Measurements from ENCODE around the gene BACH1. TPM values are rescaled to one million over a fixed set of nuclear protein-coding genes. Genes with fewer than 3 reads are reported as not detected.

BACH1 gene
- total and polyA plus RNA-seq, 2 of the 8 experiments (the other 6 are each of a cell fraction or from before 2014, with no cell fraction given) = 6.9 to 50.7 TPM

GRCh38 chr21:29258626-29259338, 39.9 kb upstream of the BACH1 start:
- H2BK5ac ChIP-seq (ENCODE audit: low read depth, low read length) = no peak overlapping the region
- no peaks in the 10 kb centered on the region for H3K79me2 ChIP-seq (ENCODE audit: control insufficient read depth in 1 of 2, insufficient read depth in 2 of 2, low read length in 2 of 2)
- H2BK20ac ChIP-seq (ENCODE audit: low read length) = no peak overlapping the region
- H3K23ac ChIP-seq (ENCODE audit: insufficient read length) = no peak overlapping the region
- no peak overlapping the region for H3K4me3 ChIP-seq (ENCODE audit: extremely low read depth in 1 of 4, insufficient read depth in 2 of 4, low read depth in 3 of 4, low read length in 4 of 4)
- no peak overlapping the region for H3K18ac ChIP-seq (ENCODE audit: extremely low read depth, low read length)
- H3K4ac ChIP-seq (replicated peaks; ENCODE audit: insufficient read length, low read depth, low read length) = no peak overlapping the region
- H4K8ac ChIP-seq (ENCODE audit: extremely low read depth, insufficient read depth, low read length) = no peak overlapping the region
- H3K56ac ChIP-seq (replicated peaks; ENCODE audit: insufficient read length, low read depth, low read length) = no peak overlapping the region
- no peaks in the 10 kb centered on the region for H3K4me1 ChIP-seq (replicated peaks in 1 of 4; ENCODE audit: control insufficient read depth in 3 of 4, insufficient read depth in 4 of 4, low read length in 3 of 4)
- H3K27ac ChIP-seq (ENCODE audit: low read depth, low read length) = no peak overlapping the region
- H3K36me3 ChIP-seq (ENCODE audit: control insufficient read depth in 2 of 4, insufficient read depth in 4 of 4, low read length in 3 of 4) = no peaks in the 10 kb centered on the region
- H4K5ac ChIP-seq (ENCODE audit: insufficient read length, low read depth, low read length) = no peak overlapping the region
- H3K79me1 ChIP-seq (ENCODE audit: low read depth, low read length) = no peaks in the 10 kb centered on the region
- H2BK120ac ChIP-seq (replicated peaks; ENCODE audit: low read depth, low read length) = no peak overlapping the region
- H2AK5ac ChIP-seq (ENCODE audit: low read depth, low read length) = no peak overlapping the region
- no peaks in the 10 kb centered on the region for H4K20me1 ChIP-seq (replicated peaks in 1 of 2; ENCODE audit: control insufficient read depth in 1 of 2, insufficient read depth in 2 of 2, low read length in 2 of 2)
- DNase-seq (ENCODE audit: low read depth in 1 of 2, low spot score in 2 of 2) = no peak
- CTCF ChIA-PET (ENCODE audit: partially characterized antibody) = interaction anchor here (0.9 kb wide), 1 partner anchor 118 kb away, joined by 4 read pairs; no protein-coding TSS in a partner anchor
- no peaks in the 10 kb centered on the region; a peak in 1 of 7 replicates for H3K27me3 ChIP-seq (replicated peaks in 1 of 4; ENCODE audit: control insufficient read depth in 3 of 4, extremely low read depth in 1 of 4, insufficient read depth in 3 of 4, low read length in 3 of 4)
- H2BK12ac ChIP-seq (ENCODE audit: low read depth, low read length) = no peak overlapping the region
- peaks cover 0 to 8% of the 10 kb centered on the region in 2 experiments; a peak in 2 of 4 replicates for H3K9me3 ChIP-seq (ENCODE audit: insufficient read depth in 2 of 2, low read depth in 1 of 2, low read length in 1 of 2)
- WGBS, 2 experiments (ENCODE audit: extremely low coverage in 1 of 2, insufficient coverage in 1 of 2, insufficient read length in 1 of 2, insufficient replicate concordance in 2 of 2, low coverage in 1 of 2, low lambda C conversion rate in 2 of 2, missing lambda C conversion rate in 1 of 2) = 88% methylated on average over 5 of the region's 5 CpGs; no CpG with 5 or more reads in 1 of the 2 experiments
- POLR2A ChIA-PET (ENCODE audit: partially characterized antibody) = no interaction called here
- H3K9ac ChIP-seq (replicated peaks in 1 of 4; ENCODE audit: extremely low read depth in 1 of 4, low read depth in 3 of 4, low read length in 3 of 4) = no peak overlapping the region
- FAIRE-seq = no peak
- no peak overlapping the region for H3K14ac ChIP-seq (ENCODE audit: insufficient read length)
- H4K91ac ChIP-seq (replicated peaks; ENCODE audit: insufficient read length, low read length) = no peak overlapping the region
- no peak overlapping the region for H2BK15ac ChIP-seq (ENCODE audit: low read length)
- H3K23me2 ChIP-seq (ENCODE audit: low read depth, low read length) = no peaks in the 10 kb centered on the region
- no peak overlapping the region for H2AFZ ChIP-seq (ENCODE audit: low read length)
- H3K4me2 ChIP-seq (ENCODE audit: insufficient read depth in 1 of 2, low read depth in 2 of 2, low read length in 2 of 2) = no peak overlapping the region
- no peak for TF ChIP-seq ZNF274 (IDR thresholded peaks at IDR 0.05; ENCODE audit: borderline replicate concordance, extremely low read depth, low read length)
- TF ChIP-seq JUN (IDR thresholded peaks at IDR 0.05; ENCODE audit: low read depth, low read length) = no peak
- TF ChIP-seq CREB1 (IDR thresholded peaks at IDR 0.05) = no peak
- no peak for TF ChIP-seq RBBP5 (IDR thresholded peaks at IDR 0.05; ENCODE audit: borderline replicate concordance, low read depth, low read length)
- TF ChIP-seq KDM5A (IDR thresholded peaks at IDR 0.05; ENCODE audit: low read length) = no peak
- TF ChIP-seq ATF2 (IDR thresholded peaks at IDR 0.05; ENCODE audit: low read length) = no peak
- no peak for TF ChIP-seq SAP30 (IDR thresholded peaks at IDR 0.05; ENCODE audit: insufficient read depth, insufficient replicate concordance, low read length)
- TF ChIP-seq RAD21 (IDR thresholded peaks at IDR 0.05 in 1 of 2, conservative IDR thresholded peaks at IDR 0.05 in 1 of 2; ENCODE audit: low read depth in 2 of 2, low read length in 2 of 2) = no peak
- no peak for TF ChIP-seq POLR2A (IDR thresholded peaks at IDR 0.05; ENCODE audit: control extremely low read depth in 1 of 2, low read depth in 2 of 2, low read length in 2 of 2)
- TF ChIP-seq NRF1 (IDR thresholded peaks at IDR 0.05; ENCODE audit: low read depth, low read length) = no peak

All from H1 (cell line).